ENCODE data around the gene GUCY1A1. TPM values are rescaled to one million over a fixed set of nuclear protein-coding genes. Genes with fewer than 3 reads are reported as not detected.

Gene GUCY1A1
- 10 to 100 TPM in 1 of 4 donors, 1 to 10 TPM in 3; 2.3 to 14.9 (median 7.8) TPM for total RNA-seq

DNA sequence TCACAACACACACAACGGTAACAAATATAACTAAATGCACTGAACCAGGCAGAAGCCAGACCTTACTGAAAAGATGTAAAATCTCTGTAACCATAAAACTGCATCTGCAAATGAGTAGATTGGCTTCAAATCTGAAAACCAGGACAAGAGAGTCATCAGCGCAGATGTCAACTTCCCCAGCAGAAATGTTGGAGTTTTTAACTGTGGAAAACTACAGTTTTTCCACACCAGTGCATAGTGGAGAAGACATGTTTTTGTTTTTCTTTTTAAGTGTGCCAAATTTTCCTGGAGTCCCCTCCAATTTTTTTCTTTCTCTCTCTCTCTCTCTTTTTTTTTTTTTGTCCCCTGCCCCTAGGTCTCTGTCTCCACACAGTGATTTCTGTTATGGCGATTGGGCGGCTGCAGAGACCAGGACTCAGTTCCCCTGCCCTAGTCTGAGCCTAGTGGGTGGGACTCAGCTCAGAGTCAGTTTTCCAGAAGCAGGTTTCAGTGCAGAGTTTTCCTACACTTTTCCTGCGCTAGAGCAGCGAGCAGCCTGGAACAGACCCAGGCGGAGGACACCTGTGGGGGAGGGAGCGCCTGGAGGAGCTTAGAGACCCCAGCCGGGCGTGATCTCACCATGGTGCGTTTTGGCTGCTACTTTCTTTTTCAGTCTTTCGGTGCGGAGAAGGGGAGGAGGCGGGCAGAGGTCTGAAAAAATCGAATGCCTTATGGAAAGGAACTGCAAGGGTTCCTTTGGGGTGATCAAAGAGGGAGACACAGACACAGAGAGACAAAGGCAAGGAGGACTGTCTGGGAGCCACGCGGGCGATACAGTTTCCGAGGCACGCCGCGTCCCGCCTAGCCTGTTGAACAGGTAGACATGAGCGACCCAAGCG lies at the start of gene GUCY1A1:
GUCY1A1 (plus strand) TSS at position 505 of the 878 bp plus-strand sequence. CDS start 30,020 bp downstream, outside the sequence.
- peak within 1 kb of the TSS; percentile 30 to 61 (median 48) for H3K4me3 ChIP-seq
- no peaks in the 10 kb centered on the region for H3K9me3 ChIP-seq
- H3K36me3 ChIP-seq = no peaks in the 10 kb centered on the region
- no peaks in the 10 kb centered on the region for H3K4me1 ChIP-seq
- DNase-seq = peak in 1 of 3 donors; percentile 48
- TF ChIP-seq POLR2A (IDR thresholded peaks at IDR 0.05) = no peak
- TF ChIP-seq, protein P1, sequence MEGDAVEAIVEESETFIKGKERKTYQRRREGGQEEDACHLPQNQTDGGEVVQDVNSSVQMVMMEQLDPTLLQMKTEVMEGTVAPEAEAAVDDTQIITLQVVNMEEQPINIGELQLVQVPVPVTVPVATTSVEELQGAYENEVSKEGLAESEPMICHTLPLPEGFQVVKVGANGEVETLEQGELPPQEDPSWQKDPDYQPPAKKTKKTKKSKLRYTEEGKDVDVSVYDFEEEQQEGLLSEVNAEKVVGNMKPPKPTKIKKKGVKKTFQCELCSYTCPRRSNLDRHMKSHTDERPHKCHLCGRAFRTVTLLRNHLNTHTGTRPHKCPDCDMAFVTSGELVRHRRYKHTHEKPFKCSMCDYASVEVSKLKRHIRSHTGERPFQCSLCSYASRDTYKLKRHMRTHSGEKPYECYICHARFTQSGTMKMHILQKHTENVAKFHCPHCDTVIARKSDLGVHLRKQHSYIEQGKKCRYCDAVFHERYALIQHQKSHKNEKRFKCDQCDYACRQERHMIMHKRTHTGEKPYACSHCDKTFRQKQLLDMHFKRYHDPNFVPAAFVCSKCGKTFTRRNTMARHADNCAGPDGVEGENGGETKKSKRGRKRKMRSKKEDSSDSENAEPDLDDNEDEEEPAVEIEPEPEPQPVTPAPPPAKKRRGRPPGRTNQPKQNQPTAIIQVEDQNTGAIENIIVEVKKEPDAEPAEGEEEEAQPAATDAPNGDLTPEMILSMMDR (IDR thresholded peaks at IDR 0.05) = no peak
- H3K27me3 ChIP-seq = no peaks in the 10 kb centered on the region
- H3K27ac ChIP-seq = peak within 1 kb of the TSS; percentile 30 to 87 (median 68)

DNA sequence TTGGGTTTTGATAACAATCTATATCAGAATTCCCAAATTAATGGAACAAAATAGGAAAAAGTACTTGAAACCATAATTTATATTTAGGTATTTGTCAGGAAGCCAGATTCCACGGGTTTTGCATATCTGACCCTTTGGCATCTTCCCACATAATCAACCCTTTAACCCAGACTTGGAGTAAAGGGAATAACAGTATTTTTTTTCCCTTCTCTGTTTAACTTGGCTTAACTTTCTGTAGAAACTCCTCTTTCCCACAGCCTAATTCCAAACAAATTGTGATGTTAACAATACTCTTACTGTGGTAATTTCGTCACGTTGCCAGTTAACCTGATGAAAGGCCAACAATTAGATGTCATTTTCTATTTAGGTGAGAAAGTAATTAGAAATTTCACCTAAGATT lies 49.4 kb upstream of the GUCY1A1 start:
- H3K4me1 ChIP-seq = no peaks in the 10 kb centered on the region
- H3K27ac ChIP-seq = no peak overlapping the region
- H3K27me3 ChIP-seq = no peaks in the 10 kb centered on the region
- no peak overlapping the region for H3K4me3 ChIP-seq
- no peak for DNase-seq
- no peaks in the 10 kb centered on the region for H3K36me3 ChIP-seq
- TF ChIP-seq, protein P1 (IDR thresholded peaks at IDR 0.05) = no peak
- no peak for TF ChIP-seq POLR2A (IDR thresholded peaks at IDR 0.05)
- no peaks in the 10 kb centered on the region for H3K9me3 ChIP-seq

- no peaks in the 10 kb centered on the region for H3K36me3 ChIP-seq
- DNase-seq = no peak
- TF ChIP-seq, protein P1 (IDR thresholded peaks at IDR 0.05) = no peak
- no peak for TF ChIP-seq POLR2A (IDR thresholded peaks at IDR 0.05)
- H3K9me3 ChIP-seq = no peaks in the 10 kb centered on the region
- H3K4me3 ChIP-seq = no peak overlapping the region
- no peak overlapping the region for H3K27ac ChIP-seq
- no peaks in the 10 kb centered on the region for H3K4me1 ChIP-seq
- no peaks in the 10 kb centered on the region for H3K27me3 ChIP-seq
These were observed 48.3 kb upstream of the GUCY1A1 start for GRCh38 chr4:155618183-155618838.

DNA sequence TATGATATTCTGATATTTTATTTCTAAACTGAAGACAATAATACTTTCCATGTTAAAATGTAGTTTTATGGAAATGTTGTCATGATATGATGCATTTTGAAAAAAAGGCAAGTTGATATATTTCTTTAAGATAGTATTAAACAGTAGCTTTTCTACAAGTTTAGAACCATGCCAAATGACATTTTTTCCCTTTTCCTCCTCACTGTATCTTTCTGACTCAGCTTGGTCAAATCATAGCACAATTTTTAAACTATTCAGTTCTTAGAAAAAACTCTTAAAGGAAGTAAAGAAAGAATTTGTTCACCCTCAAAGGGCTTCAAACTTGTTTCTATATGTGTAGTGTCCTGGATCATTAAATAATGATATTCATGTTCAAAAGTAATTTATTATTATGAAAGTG lies 46.0 kb upstream of the GUCY1A1 start:
- DNase-seq = no peak
- H3K4me1 ChIP-seq = no peaks in the 10 kb centered on the region
- no peak overlapping the region for H3K4me3 ChIP-seq
- no peaks in the 10 kb centered on the region for H3K9me3 ChIP-seq
- H3K36me3 ChIP-seq = no peaks in the 10 kb centered on the region
- no peaks in the 10 kb centered on the region for H3K27me3 ChIP-seq
- no peak overlapping the region for H3K27ac ChIP-seq
- TF ChIP-seq, protein P1 (IDR thresholded peaks at IDR 0.05) = no peak
- no peak for TF ChIP-seq POLR2A (IDR thresholded peaks at IDR 0.05)

DNA sequence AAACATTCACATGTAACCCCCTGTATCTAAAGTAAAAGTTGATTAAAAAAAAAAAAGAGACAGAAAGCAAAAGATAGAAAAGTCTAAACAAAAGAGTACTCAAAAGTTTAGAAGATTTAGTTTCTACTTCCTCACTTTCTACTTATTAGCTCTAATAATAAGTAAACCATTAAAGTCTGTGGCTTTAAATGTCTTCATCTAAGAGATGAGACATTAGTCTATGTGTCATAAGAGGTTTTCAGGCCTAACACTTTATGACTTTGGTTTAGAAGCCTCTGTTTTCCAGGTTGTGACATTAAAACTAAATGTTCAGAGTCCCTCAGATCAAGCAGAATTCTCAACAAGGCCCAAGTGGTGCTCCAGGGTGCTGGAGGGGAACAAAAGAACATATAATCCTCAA lies 42.2 kb upstream of the GUCY1A1 start:
- TF ChIP-seq, protein P1 (IDR thresholded peaks at IDR 0.05) = no peak
- Histone ChIP-seq H3K27ac (no peak overlapping the region), H3K9me3 (no peaks in the 10 kb centered on the region), H3K4me3 (no peak overlapping the region), H3K27me3 (no peaks in the 10 kb centered on the region), H3K36me3 (no peaks in the 10 kb centered on the region), H3K4me1 (no peaks in the 10 kb centered on the region)
- DNase-seq = no peak
